ENCODE measurements around the gene ADAM19. TPM values are rescaled to one million over a fixed set of nuclear protein-coding genes. Genes with fewer than 3 reads are reported as not detected.

ADAM19 gene
- total and polyA plus RNA-seq, 2 experiments from 2014 or later = 9.1 to 13.2 TPM

- H3K4me1 Mint-ChIP-seq = no peaks in the 10 kb centered on the region
- Histone ChIP-seq H3F3A (replicated peaks; ENCODE audit: low read depth) (no peaks in the 10 kb centered on the region), H3K27me3 (ENCODE audit: insufficient read depth) (no peaks in the 10 kb centered on the region), H3K36me3 (ENCODE audit: insufficient read depth) (no peaks in the 10 kb centered on the region), H3K4me1 (ENCODE audit: insufficient read depth) (no peaks in the 10 kb centered on the region), H3K27ac (ENCODE audit: low read depth) (no peak overlapping the region), H3K79me2 (replicated peaks; ENCODE audit: insufficient read depth) (no peaks in the 10 kb centered on the region), H3K9me2 (ENCODE audit: insufficient read depth) (no peaks in the 10 kb centered on the region), H2AFZ (no peak overlapping the region), H3K4me3 (no peak overlapping the region), H3K4me2 (no peak overlapping the region), H4K20me1 (replicated peaks; ENCODE audit: insufficient read depth) (no peaks in the 10 kb centered on the region)
- no peak for ATAC-seq
- H3K36me3 Mint-ChIP-seq (ENCODE audit: low read depth) = no peaks in the 10 kb centered on the region
- TF ChIP-seq ZNF462 (CRISPR knock-in tag; IDR thresholded peaks at IDR 0.05) = no peak
- TF ChIP-seq ZNF114 (CRISPR knock-in tag; IDR thresholded peaks at IDR 0.05) = no peak
- no peak for TF ChIP-seq ETS1 (IDR thresholded peaks at IDR 0.05)
- TF ChIP-seq STAT1 (IDR thresholded peaks at IDR 0.05; ENCODE audit: unreplicated experiment) = no peak
- no peak for TF ChIP-seq CTCF (conservative IDR thresholded peaks at IDR 0.05; ENCODE audit: low read depth in 2 of 2)
- TF ChIP-seq CREB1 (CRISPR knock-in tag; IDR thresholded peaks at IDR 0.05; ENCODE audit: low read depth) = no peak
- no peak for TF ChIP-seq NANOG (IDR thresholded peaks at IDR 0.05; ENCODE audit: borderline replicate concordance)
- no peak overlapping the region for H3K4me3 Mint-ChIP-seq
- H3K9me3 Mint-ChIP-seq = no peaks in the 10 kb centered on the region; the same call in 2 of the 3 replicates
- H3K27ac Mint-ChIP-seq = no peak overlapping the region
- no peak for DNase-seq (ENCODE audit: low spot score)
- H3K27me3 Mint-ChIP-seq (ENCODE audit: insufficient read depth, low read depth, poor library complexity) = no peaks in the 10 kb centered on the region
These were observed 32.0 kb upstream of the ADAM19 start for GRCh38 chr5:157607371-157608161.

All from GM23338 (cell line).